Thyroid gland (tissue), 4 donors: Measurements from ENCODE around the gene ADAMTSL3. TPM values are rescaled to one million over a fixed set of nuclear protein-coding genes. Genes with fewer than 3 reads are reported as not detected.

Source experiments
- DNase-seq, 2 donors: peaks; one replicate each; pipeline ENCODE4 v3.0.0-alpha.2; 2019
- H3K27ac ChIP-seq, 3 donors: fragments of 200-600 bp; sonication (generic); 1 replicate in 2 of 3; 2 replicates in 1 of 3; pipeline ENCODE4 v1.5.1; 2016 to 2019; ENCODE audit warnings: mild to moderate bottlenecking in 1 of 3, moderate library complexity in 1 of 3
- H3K27me3 ChIP-seq: fragments of 200-600 bp; sonication (generic); one replicate; pipeline ENCODE4 v1.5.1; 2019
- H3K36me3 ChIP-seq, 2 donors: fragments of 200-600 bp; sonication (generic); one replicate each; pipeline ENCODE4 v1.5.1; 2016 to 2019
- H3K4me1 ChIP-seq, 2 donors: fragments of 200-600 bp; sonication (generic); one replicate each; pipeline ENCODE4 v1.5.1; 2017 to 2019
- H3K4me3 ChIP-seq, 3 donors: fragments of 200-600 bp; sonication (generic); replicated peaks in 1 of 3; 1 replicate in 2 of 3; 2 replicates in 1 of 3; pipeline ENCODE4 v1.5.1; 2016; ENCODE audit warnings: mild to moderate bottlenecking in 1 of 3
- H3K9me3 ChIP-seq: fragments of 200-600 bp; sonication (generic); one replicate; pipeline ENCODE4 v1.5.1; 2017
- POLR2A ChIP-seq, 2 donors: fragments of 450-650 bp; IDR thresholded peaks; one replicate each; pipeline ENCODE4 v1.6.1; 2017; ENCODE audit warnings: antibody characterized with exemption in 2 of 2, mild to moderate bottlenecking in 2 of 2, moderate library complexity in 1 of 2
- WGBS, 2 donors: methylation state at CpG; one replicate each; pipeline ENCODE4 v1.1.5; 2017; 5-methylcytosine and 5-hydroxymethylcytosine counted together
- intact Hi-C: fragments of 100-400 bp; cut with DNase I; formaldehyde crosslinking; loops from one replicate; pipeline ENCODE4 v1.15.1; 2023
- total RNA-seq, 4 donors: library from RNA; depleted of rRNA; stranded (reverse); fragments of >200 nt; gene quantifications; one replicate each; pipeline ENCODE4 v1.2.3, GENCODE V29; 2016
- TF ChIP-seq, protein P1 (sequence below), 6 experiments: fragments of 200-600 bp in 3 of 6; fragments of 450-650 bp in 3 of 6; sonication (generic) in 3 of 6; IDR thresholded peaks; one replicate each; pipeline ENCODE4 v1.5.1; 2016 to 2019; ENCODE audit warnings: antibody characterized with exemption in 6 of 6, mild to moderate bottlenecking in 2 of 6, inconsistent platforms in 1 of 6, moderate library complexity in 1 of 6

Gene ADAMTSL3
- total RNA-seq, 4 donors from 2014 or later, result 5.5 to 14.8 (median 6.5) TPM

GRCh38 chr15:83651541-83651940 is 2.4 kb upstream of the ADAMTSL3 start:
- intact Hi-C loops, result no loop called here
- H3K4me1 ChIP-seq, result peaks cover 4 to 13% of the 10 kb centered on the region in 2 donors
- no peaks in the 10 kb centered on the region for H3K9me3 ChIP-seq
- DNase-seq, result no peak
- H3K27ac ChIP-seq, result no peak overlapping the region
- no peaks in the 10 kb centered on the region for H3K36me3 ChIP-seq
- no peak for TF ChIP-seq POLR2A (IDR thresholded peaks at IDR 0.05)
- TF ChIP-seq, protein P1, sequence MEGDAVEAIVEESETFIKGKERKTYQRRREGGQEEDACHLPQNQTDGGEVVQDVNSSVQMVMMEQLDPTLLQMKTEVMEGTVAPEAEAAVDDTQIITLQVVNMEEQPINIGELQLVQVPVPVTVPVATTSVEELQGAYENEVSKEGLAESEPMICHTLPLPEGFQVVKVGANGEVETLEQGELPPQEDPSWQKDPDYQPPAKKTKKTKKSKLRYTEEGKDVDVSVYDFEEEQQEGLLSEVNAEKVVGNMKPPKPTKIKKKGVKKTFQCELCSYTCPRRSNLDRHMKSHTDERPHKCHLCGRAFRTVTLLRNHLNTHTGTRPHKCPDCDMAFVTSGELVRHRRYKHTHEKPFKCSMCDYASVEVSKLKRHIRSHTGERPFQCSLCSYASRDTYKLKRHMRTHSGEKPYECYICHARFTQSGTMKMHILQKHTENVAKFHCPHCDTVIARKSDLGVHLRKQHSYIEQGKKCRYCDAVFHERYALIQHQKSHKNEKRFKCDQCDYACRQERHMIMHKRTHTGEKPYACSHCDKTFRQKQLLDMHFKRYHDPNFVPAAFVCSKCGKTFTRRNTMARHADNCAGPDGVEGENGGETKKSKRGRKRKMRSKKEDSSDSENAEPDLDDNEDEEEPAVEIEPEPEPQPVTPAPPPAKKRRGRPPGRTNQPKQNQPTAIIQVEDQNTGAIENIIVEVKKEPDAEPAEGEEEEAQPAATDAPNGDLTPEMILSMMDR (IDR thresholded peaks at IDR 0.05), result no peak
- no peaks in the 10 kb centered on the region for H3K27me3 ChIP-seq
- 90 to 92% methylated on average over 6 of the region's 6 CpGs for whole genome bisulfite sequencing, 2 donors
- H3K4me3 ChIP-seq, result no peak overlapping the region

DNA sequence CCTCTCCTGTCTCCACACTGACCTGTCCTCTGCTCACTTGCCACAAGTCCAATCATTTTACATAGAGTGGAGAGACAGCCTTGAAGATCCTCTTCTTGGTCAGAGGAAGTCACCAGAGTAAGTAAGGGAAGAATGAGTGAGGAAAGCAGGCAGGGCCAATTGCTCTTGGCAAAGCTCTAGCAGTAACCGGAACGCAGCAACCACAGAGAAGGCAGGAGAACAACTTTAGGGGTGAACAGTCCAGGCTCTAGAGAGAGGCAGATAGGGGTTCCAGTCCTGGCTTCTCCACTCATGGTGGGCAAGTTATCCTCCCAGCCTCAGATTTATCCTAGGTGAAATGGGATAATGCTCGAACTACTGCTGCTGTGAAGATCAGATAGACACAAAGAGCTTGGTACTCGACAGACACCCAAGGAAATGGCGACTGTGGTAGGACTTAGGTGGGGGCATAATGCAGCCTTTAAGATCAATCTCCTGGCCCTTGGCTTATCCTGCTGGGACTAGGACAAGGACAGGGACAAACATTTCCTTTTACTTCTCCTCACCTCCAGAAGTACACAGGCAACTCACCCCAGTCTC is 1.2 kb upstream of the ADAMTSL3 start:
- no peaks in the 10 kb centered on the region for H3K9me3 ChIP-seq
- TF ChIP-seq POLR2A (IDR thresholded peaks at IDR 0.05), result no peak
- TF ChIP-seq, protein P1 (IDR thresholded peaks at IDR 0.05), result no peak
- H3K4me3 ChIP-seq, result no peak overlapping the region
- no peak for DNase-seq
- no peaks in the 10 kb centered on the region for H3K36me3 ChIP-seq
- no peaks in the 10 kb centered on the region for H3K27me3 ChIP-seq
- H3K4me1 ChIP-seq, result peaks cover 4 to 13% of the 10 kb centered on the region in 2 donors
- 83 to 87% methylated on average over 5 of the region's 5 CpGs for WGBS, 2 donors
- H3K27ac ChIP-seq, result peak overlapping the region in 1 of 3 donors; percentile 22
- intact Hi-C loops, result no loop called here

- no peak for DNase-seq
- no peaks in the 10 kb centered on the region for H3K36me3 ChIP-seq
- WGBS, 2 donors, result 56 to 58% methylated on average over 4 to 9 of the region's 18 CpGs
- peaks cover 4 to 13% of the 10 kb centered on the region in 2 donors for H3K4me1 ChIP-seq
- no peaks in the 10 kb centered on the region for H3K27me3 ChIP-seq
- no peaks in the 10 kb centered on the region for H3K9me3 ChIP-seq
- intact Hi-C loops, result no loop called here
- H3K4me3 ChIP-seq, result peak overlapping the region in 1 of 3 donors; percentile 44
- TF ChIP-seq, protein P1 (IDR thresholded peaks at IDR 0.05), result no peak
- TF ChIP-seq POLR2A (IDR thresholded peaks at IDR 0.05), result no peak
- H3K27ac ChIP-seq, result peak overlapping the region in 1 of 3 donors; percentile 22
Measured at GRCh38 chr15:83653288-83653638, 660 bp upstream of the ADAMTSL3 start.

DNA sequence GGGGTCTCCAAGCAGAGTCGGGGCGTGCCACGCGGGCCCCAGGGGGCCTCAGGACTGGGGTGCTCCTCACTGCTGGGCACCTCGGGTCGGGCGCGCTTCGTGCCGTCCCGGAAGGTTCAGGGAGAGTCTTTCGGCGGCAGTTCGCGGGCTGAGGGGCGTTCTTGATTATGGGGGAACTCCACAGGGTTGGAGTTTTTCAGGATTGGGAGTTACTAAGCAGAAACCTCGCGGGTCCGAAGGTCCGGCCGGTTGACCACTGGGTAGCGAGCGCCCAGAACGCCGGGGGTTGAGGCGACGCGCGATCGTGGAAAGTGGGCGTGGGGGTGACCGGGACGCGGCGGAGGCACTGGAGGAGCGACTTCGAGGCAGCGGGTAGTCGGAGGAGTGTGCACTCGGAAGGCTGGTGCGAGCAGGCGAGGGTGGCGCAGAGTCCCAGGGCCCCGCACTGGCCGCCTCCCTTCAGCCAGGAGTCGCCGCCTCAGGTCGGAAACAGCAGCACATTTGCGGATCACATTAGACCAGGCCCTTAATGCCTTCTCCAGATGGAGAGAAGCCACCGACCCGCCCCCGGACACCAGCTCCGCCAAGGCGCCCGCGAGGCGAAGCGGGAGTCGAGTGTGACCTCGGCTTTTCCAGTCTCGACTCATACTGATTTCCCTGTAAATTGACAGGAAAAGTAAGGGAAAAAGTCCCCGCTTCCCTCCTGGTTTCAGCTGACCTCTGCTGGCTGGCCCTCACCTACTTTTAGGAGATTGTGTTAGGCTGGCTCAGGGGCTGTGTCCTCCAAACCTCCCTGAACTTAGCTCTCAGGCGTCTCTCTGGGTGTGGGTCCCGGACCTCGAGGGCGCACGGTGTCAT is 685 bp downstream of the ADAMTSL3 start:
- Histone ChIP-seq H3K4me3 (peak overlapping the region in 2 of 3 donors; percentile 2 to 44), H3K27me3 (no peaks in the 10 kb centered on the region)
- TF ChIP-seq, protein P1 (IDR thresholded peaks at IDR 0.05), result peak in 1 of 6 experiments; percentile 8
- TF ChIP-seq POLR2A (IDR thresholded peaks at IDR 0.05), result no peak

GRCh38 chr15:83655237-83655616 is 1.3 kb downstream of the ADAMTSL3 start:
- Histone ChIP-seq H3K4me3 (no peak overlapping the region), H3K9me3 (no peaks in the 10 kb centered on the region), H3K27ac (no peak overlapping the region), H3K4me1 (peaks cover 4 to 13% of the 10 kb centered on the region in 2 donors), H3K27me3 (no peaks in the 10 kb centered on the region), H3K36me3 (no peaks in the 10 kb centered on the region)
- intact Hi-C loops, result no loop called here
- no peak for DNase-seq
- TF ChIP-seq, protein P1 (IDR thresholded peaks at IDR 0.05), result no peak
- TF ChIP-seq POLR2A (IDR thresholded peaks at IDR 0.05), result no peak
- 77 to 89% methylated on average over 8 of the region's 8 CpGs for WGBS, 2 donors

More for the DNA sequence above, 685 bp downstream of the ADAMTSL3 start:
- H3K9me3 ChIP-seq, result no peaks in the 10 kb centered on the region
- intact Hi-C loops, result no loop called here
- WGBS, 2 donors, result 13 to 16% methylated on average over 44 to 45 of the region's 67 CpGs
- no peaks in the 10 kb centered on the region for H3K36me3 ChIP-seq
- peak overlapping the region in 1 of 3 donors; percentile 68 for H3K27ac ChIP-seq
- DNase-seq, result peak; percentile 33 to 39
- peaks cover 4 to 13% of the 10 kb centered on the region in 2 donors for H3K4me1 ChIP-seq
